GM12872 (cell line): Measurements from ENCODE around the gene ADGB.

ENCODE experiments used
- TF ChIP-seq, protein P1 (sequence below): IDR thresholded peaks from 3 replicates; pipeline ENCODE4 v1.5.1; 2011; ENCODE audit warnings: low read depth, mild to moderate bottlenecking, low read length, moderate library complexity; ENCODE audit not compliant: insufficient read depth

Gene ADGB

GRCh38 chr6:146598772-146599405 lies at the start of gene ADGB:
TSS of gene ADGB (plus strand) at chr6:146598972. CDS start at chr6:146599041, 69 bp downstream.
- TF ChIP-seq, protein P1, sequence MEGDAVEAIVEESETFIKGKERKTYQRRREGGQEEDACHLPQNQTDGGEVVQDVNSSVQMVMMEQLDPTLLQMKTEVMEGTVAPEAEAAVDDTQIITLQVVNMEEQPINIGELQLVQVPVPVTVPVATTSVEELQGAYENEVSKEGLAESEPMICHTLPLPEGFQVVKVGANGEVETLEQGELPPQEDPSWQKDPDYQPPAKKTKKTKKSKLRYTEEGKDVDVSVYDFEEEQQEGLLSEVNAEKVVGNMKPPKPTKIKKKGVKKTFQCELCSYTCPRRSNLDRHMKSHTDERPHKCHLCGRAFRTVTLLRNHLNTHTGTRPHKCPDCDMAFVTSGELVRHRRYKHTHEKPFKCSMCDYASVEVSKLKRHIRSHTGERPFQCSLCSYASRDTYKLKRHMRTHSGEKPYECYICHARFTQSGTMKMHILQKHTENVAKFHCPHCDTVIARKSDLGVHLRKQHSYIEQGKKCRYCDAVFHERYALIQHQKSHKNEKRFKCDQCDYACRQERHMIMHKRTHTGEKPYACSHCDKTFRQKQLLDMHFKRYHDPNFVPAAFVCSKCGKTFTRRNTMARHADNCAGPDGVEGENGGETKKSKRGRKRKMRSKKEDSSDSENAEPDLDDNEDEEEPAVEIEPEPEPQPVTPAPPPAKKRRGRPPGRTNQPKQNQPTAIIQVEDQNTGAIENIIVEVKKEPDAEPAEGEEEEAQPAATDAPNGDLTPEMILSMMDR, result no peak

GRCh38 chr6:146550911-146551310 lies 47.9 kb upstream of the ADGB start:
- TF ChIP-seq, protein P1, result no peak

GRCh38 chr6:146551545-146551944 lies 47.2 kb upstream of the ADGB start:
- TF ChIP-seq, protein P1, result no peak

GRCh38 chr6:146553377-146554135 lies 45.2 kb upstream of the ADGB start:
- TF ChIP-seq, protein P1, result no peak

DNA sequence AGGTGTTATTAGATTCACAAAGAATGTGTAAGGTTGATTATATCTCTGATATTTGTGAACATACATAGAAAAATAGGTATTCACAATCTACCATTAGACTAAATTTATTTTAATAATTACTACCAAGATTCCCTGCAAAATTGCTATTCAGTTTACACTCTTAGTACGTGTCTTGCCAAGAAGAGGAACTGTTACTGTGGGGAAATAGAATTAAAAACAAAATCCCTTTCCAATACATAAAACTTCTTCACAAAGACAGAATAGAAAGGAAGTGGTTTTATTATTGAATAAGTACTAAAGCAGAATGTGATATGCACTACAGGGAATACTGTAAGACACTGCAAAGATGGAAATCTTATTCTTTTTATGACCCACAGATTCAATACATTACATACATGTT lies 38.2 kb upstream of the ADGB start:
- TF ChIP-seq, protein P1, result no peak

DNA sequence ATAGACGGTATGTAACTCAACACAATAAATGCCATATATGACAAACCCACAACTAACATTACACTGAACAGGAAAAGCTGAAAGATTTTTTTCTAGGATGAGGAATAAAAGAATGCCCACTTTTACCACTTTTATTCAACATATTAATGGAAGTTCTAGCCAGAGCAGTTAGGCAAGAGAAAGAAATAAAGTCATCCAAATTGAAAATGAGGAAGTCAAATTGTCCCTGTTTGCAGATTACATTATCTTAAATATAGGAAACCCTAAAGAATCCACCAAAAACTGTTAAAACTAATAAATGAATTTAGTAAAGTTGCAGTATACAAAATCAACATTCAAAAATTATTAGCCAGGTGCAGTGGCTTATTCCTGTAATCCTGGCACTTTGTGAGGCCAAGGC lies 24.6 kb upstream of the ADGB start:
- TF ChIP-seq, protein P1, result no peak

GRCh38 chr6:146578054-146578453 lies 20.7 kb upstream of the ADGB start:
- TF ChIP-seq, protein P1, result no peak
